ENCODE measurements around the gene RAD23A.

Gene RAD23A

GRCh38 chr19:12959481-12959880, 13.8 kb downstream of the RAD23A start:
- peaks cover 11% of the 10 kb centered on the region for H3K36me3 Mint-ChIP-seq (ENCODE audit: low read depth)
- DNase-seq, result no peak
- no peak for TF ChIP-seq CTCF (IDR thresholded peaks at IDR 0.05)
- H3K4me3 Mint-ChIP-seq, result no peak overlapping the region
- peaks cover 18% of the 10 kb centered on the region for H3K27me3 Mint-ChIP-seq (ENCODE audit: low read depth, poor library complexity)
- H3K9me3 Mint-ChIP-seq, result peaks cover 16% of the 10 kb centered on the region
- H3K27ac Mint-ChIP-seq, result no peak overlapping the region
- peaks cover 23% of the 10 kb centered on the region for H3K4me1 Mint-ChIP-seq

GRCh38 chr19:12965017-12965811, 19.6 kb downstream of the RAD23A start:
- Mint-ChIP-seq H3K27me3 (ENCODE audit: low read depth, poor library complexity) (peaks cover 23% of the 10 kb centered on the region), H3K4me3 (peak overlapping the region; percentile 80), H3K4me1 (peaks cover 10% of the 10 kb centered on the region), H3K9me3 (peaks cover 13% of the 10 kb centered on the region), H3K27ac (no peak overlapping the region), H3K36me3 (ENCODE audit: low read depth) (no peaks in the 10 kb centered on the region)
- DNase-seq, result peak; percentile 92
- peak; percentile 84 for TF ChIP-seq CTCF (IDR thresholded peaks at IDR 0.05)

GRCh38 chr19:12965812-12966135, 20.1 kb downstream of the RAD23A start:
- H3K9me3 Mint-ChIP-seq, result peaks cover 11% of the 10 kb centered on the region
- H3K4me1 Mint-ChIP-seq, result peaks cover 12% of the 10 kb centered on the region
- H3K27me3 Mint-ChIP-seq (ENCODE audit: low read depth, poor library complexity), result peaks cover 22% of the 10 kb centered on the region
- H3K27ac Mint-ChIP-seq, result no peak overlapping the region
- no peaks in the 10 kb centered on the region for H3K36me3 Mint-ChIP-seq (ENCODE audit: low read depth)
- peak overlapping the region; percentile 71 for H3K4me3 Mint-ChIP-seq
- DNase-seq, result no peak
- TF ChIP-seq CTCF (IDR thresholded peaks at IDR 0.05), result no peak

GRCh38 chr19:12967907-12968306, 22.2 kb downstream of the RAD23A start:
- no peak for DNase-seq
- H3K9me3 Mint-ChIP-seq, result peaks cover 4% of the 10 kb centered on the region
- H3K4me3 Mint-ChIP-seq, result no peak overlapping the region
- peaks cover 33% of the 10 kb centered on the region for H3K27me3 Mint-ChIP-seq (ENCODE audit: low read depth, poor library complexity)
- no peak for TF ChIP-seq CTCF (IDR thresholded peaks at IDR 0.05)
- no peaks in the 10 kb centered on the region for H3K36me3 Mint-ChIP-seq (ENCODE audit: low read depth)
- peaks cover 12% of the 10 kb centered on the region for H3K4me1 Mint-ChIP-seq
- H3K27ac Mint-ChIP-seq, result no peak overlapping the region

- TF ChIP-seq CTCF (IDR thresholded peaks at IDR 0.05), result no peak
- Mint-ChIP-seq H3K4me1 (peaks cover 12% of the 10 kb centered on the region), H3K27ac (no peak within 1 kb of the TSS), H3K27me3 (ENCODE audit: low read depth, poor library complexity) (peaks cover 30% of the 10 kb centered on the region), H3K36me3 (ENCODE audit: low read depth) (no peaks in the 10 kb centered on the region), H3K4me3 (no peak within 1 kb of the TSS), H3K9me3 (no peaks in the 10 kb centered on the region)
- DNase-seq, result no peak
Observed at GRCh38 chr19:12969292-12969988, 23.8 kb downstream of the RAD23A start, which contains the start of gene DAND5. Gene DAND5, plus strand, starts transcription at chr19:12969576. Its CDS starts 85 bp downstream, at chr19:12969661.
